Stimulated activated naive B cell treated with anti-CD40 and anti-IgM and Interleukin-4, amounts not matched to agents 10 μg/mL and 1 μg/mL and 100 μg/mL, for 72 hours (primary cell): ENCODE measurements around the gene ALK.

Source experiments
- ATAC-seq, 2 donors: fragments of 150-1000 bp; cut with Tn5 transposase; replicated peaks; 2 replicates each; pipeline ENCODE4 v1.10.0; 2021; ENCODE audit warnings: moderate library complexity in 1 of 2
- DNase-seq: peaks from one replicate; pipeline ENCODE4 v3.0.0; 2021
- H3K27ac Mint-ChIP-seq: one replicate; pipeline ENCODE4 v1.8.0; 2022; ENCODE audit warnings: mild to moderate bottlenecking, mixed read lengths
- H3K27me3 Mint-ChIP-seq, 2 donors: one replicate each; pipeline ENCODE4 v1.8.0; 2022; ENCODE audit warnings: mixed read lengths in 2 of 2
- H3K36me3 Mint-ChIP-seq, 2 donors: one replicate each; pipeline ENCODE4 v1.8.0; 2022; ENCODE audit warnings: mixed read lengths in 2 of 2, mild to moderate bottlenecking in 1 of 2
- H3K4me1 Mint-ChIP-seq, 2 donors: one replicate each; pipeline ENCODE4 v1.8.0; 2022; ENCODE audit warnings: mixed read lengths in 2 of 2, mild to moderate bottlenecking in 1 of 2
- H3K4me3 Mint-ChIP-seq, 2 donors: one replicate each; pipeline ENCODE4 v1.8.0; 2022; ENCODE audit warnings: mild to moderate bottlenecking in 2 of 2, mixed read lengths in 2 of 2, moderate library complexity in 1 of 2
- H3K9me3 Mint-ChIP-seq, 2 donors: one replicate each; pipeline ENCODE4 v1.8.0; 2022; ENCODE audit warnings: mixed read lengths in 2 of 2, mild to moderate bottlenecking in 1 of 2

The ALK gene

GRCh38 chr2:29526587-29527586, 394.5 kb downstream of the ALK start:
- Mint-ChIP-seq H3K4me1 (peaks cover 0 to 7% of the 10 kb centered on the region in 2 donors), H3K36me3 (no peaks in the 10 kb centered on the region), H3K27me3 (peaks cover 4 to 12% of the 10 kb centered on the region in 2 donors), H3K4me3 (no peak overlapping the region), H3K9me3 (peaks cover 3 to 4% of the 10 kb centered on the region in 2 donors), H3K27ac (no peak overlapping the region)
- DNase-seq (no peak), ATAC-seq (no peak)

- Mint-ChIP-seq H3K4me3 (no peak overlapping the region), H3K27me3 (peaks cover 4 to 12% of the 10 kb centered on the region in 2 donors), H3K36me3 (no peaks in the 10 kb centered on the region), H3K9me3 (peaks cover 3 to 4% of the 10 kb centered on the region in 2 donors), H3K4me1 (peaks cover 0 to 7% of the 10 kb centered on the region in 2 donors), H3K27ac (no peak overlapping the region)
- DNase-seq: no peak
- ATAC-seq: no peak
These were observed 395.5 kb downstream of the ALK start for GRCh38 chr2:29525921-29526320.

- Mint-ChIP-seq H3K4me1 (peaks cover 0 to 7% of the 10 kb centered on the region in 2 donors), H3K27me3 (peaks cover 4 to 6% of the 10 kb centered on the region in 2 donors), H3K4me3 (no peak overlapping the region), H3K27ac (no peak overlapping the region), H3K36me3 (no peaks in the 10 kb centered on the region), H3K9me3 (peaks cover 3 to 4% of the 10 kb centered on the region in 2 donors)
- DNase-seq (no peak), ATAC-seq (no peak)
These were observed 396.7 kb downstream of the ALK start for GRCh38 chr2:29524652-29525051.

- no peaks in the 10 kb centered on the region for H3K4me1 Mint-ChIP-seq
- ATAC-seq: no peak
These were observed 398.3 kb downstream of the ALK start for GRCh38 chr2:29522951-29523669.

GRCh38 chr2:29520001-29520400, 401.4 kb downstream of the ALK start:
- peaks cover 4 to 5% of the 10 kb centered on the region in 2 donors for H3K9me3 Mint-ChIP-seq
- no peaks in the 10 kb centered on the region for H3K4me1 Mint-ChIP-seq
- no peak overlapping the region for H3K27ac Mint-ChIP-seq
- no peaks in the 10 kb centered on the region for H3K36me3 Mint-ChIP-seq
- H3K4me3 Mint-ChIP-seq: no peak overlapping the region
- H3K27me3 Mint-ChIP-seq: peaks cover under 1 to 4% of the 10 kb centered on the region in 2 donors
- DNase-seq (no peak), ATAC-seq (no peak)

More at GRCh38 chr2:29522951-29523669, 398.3 kb downstream of the ALK start:
- no peaks in the 10 kb centered on the region for H3K36me3 Mint-ChIP-seq
- H3K4me3 Mint-ChIP-seq: no peak overlapping the region
- H3K9me3 Mint-ChIP-seq: peaks cover 3 to 4% of the 10 kb centered on the region in 2 donors
- H3K27ac Mint-ChIP-seq: no peak overlapping the region
- H3K27me3 Mint-ChIP-seq: no peaks in the 10 kb centered on the region
- DNase-seq: no peak

GRCh38 chr2:29519338-29519925, 402.0 kb downstream of the ALK start:
- DNase-seq (no peak), ATAC-seq (no peak)
- H3K27ac Mint-ChIP-seq: no peak overlapping the region
- H3K27me3 Mint-ChIP-seq: peaks cover 4 to 6% of the 10 kb centered on the region in 2 donors
- H3K36me3 Mint-ChIP-seq: no peaks in the 10 kb centered on the region
- H3K4me1 Mint-ChIP-seq: no peaks in the 10 kb centered on the region
- no peak overlapping the region for H3K4me3 Mint-ChIP-seq
- peaks cover 6 to 8% of the 10 kb centered on the region in 2 donors for H3K9me3 Mint-ChIP-seq

GRCh38 chr2:29518646-29519337, 402.6 kb downstream of the ALK start:
- no peak for ATAC-seq
- Mint-ChIP-seq H3K27ac (no peak overlapping the region), H3K36me3 (no peaks in the 10 kb centered on the region), H3K4me3 (no peak overlapping the region), H3K9me3 (peaks cover 6 to 7% of the 10 kb centered on the region in 2 donors), H3K4me1 (no peaks in the 10 kb centered on the region), H3K27me3 (peaks cover 4 to 8% of the 10 kb centered on the region in 2 donors)
- DNase-seq: no peak

GRCh38 chr2:29518010-29518409, 403.4 kb downstream of the ALK start:
- Mint-ChIP-seq H3K36me3 (no peaks in the 10 kb centered on the region), H3K4me3 (no peak overlapping the region), H3K9me3 (peaks cover 6 to 7% of the 10 kb centered on the region in 2 donors), H3K27ac (no peak overlapping the region), H3K27me3 (peaks cover 4 to 8% of the 10 kb centered on the region in 2 donors), H3K4me1 (no peaks in the 10 kb centered on the region)
- DNase-seq (no peak), ATAC-seq (no peak)

GRCh38 chr2:29517413-29517812, 404.0 kb downstream of the ALK start:
- DNase-seq (no peak), ATAC-seq (no peak)
- H3K9me3 Mint-ChIP-seq: peaks cover 6 to 7% of the 10 kb centered on the region in 2 donors
- H3K27me3 Mint-ChIP-seq: peaks cover 4 to 8% of the 10 kb centered on the region in 2 donors
- no peaks in the 10 kb centered on the region for H3K36me3 Mint-ChIP-seq
- no peak overlapping the region for H3K4me3 Mint-ChIP-seq
- H3K27ac Mint-ChIP-seq: no peak overlapping the region
- H3K4me1 Mint-ChIP-seq: no peaks in the 10 kb centered on the region

- peaks cover 4 to 8% of the 10 kb centered on the region in 2 donors for H3K27me3 Mint-ChIP-seq
- ATAC-seq: no peak
- no peak overlapping the region for H3K27ac Mint-ChIP-seq
- no peaks in the 10 kb centered on the region for H3K36me3 Mint-ChIP-seq
- no peak for DNase-seq
- no peak overlapping the region for H3K4me3 Mint-ChIP-seq
- peaks cover 6 to 7% of the 10 kb centered on the region in 2 donors for H3K9me3 Mint-ChIP-seq
- no peaks in the 10 kb centered on the region for H3K4me1 Mint-ChIP-seq
These were observed 404.6 kb downstream of the ALK start for GRCh38 chr2:29516767-29517166.

GRCh38 chr2:29509878-29510277, 411.5 kb downstream of the ALK start:
- DNase-seq (no peak), ATAC-seq (no peak)
- H3K27ac Mint-ChIP-seq: no peak overlapping the region
- peaks cover 14% of the 10 kb centered on the region in 2 donors for H3K9me3 Mint-ChIP-seq
- no peaks in the 10 kb centered on the region for H3K4me1 Mint-ChIP-seq
- H3K27me3 Mint-ChIP-seq: peaks cover 0 to 6% of the 10 kb centered on the region in 2 donors
- H3K36me3 Mint-ChIP-seq: peaks cover 0 to 1% of the 10 kb centered on the region in 2 donors
- H3K4me3 Mint-ChIP-seq: no peak overlapping the region

- DNase-seq (no peak), ATAC-seq (no peak)
- H3K36me3 Mint-ChIP-seq: peaks cover 0 to 1% of the 10 kb centered on the region in 2 donors
- H3K27me3 Mint-ChIP-seq: peaks cover 0 to 1% of the 10 kb centered on the region in 2 donors
- no peak overlapping the region for H3K4me3 Mint-ChIP-seq
- H3K9me3 Mint-ChIP-seq: peaks cover 10% of the 10 kb centered on the region in 2 donors
- no peaks in the 10 kb centered on the region for H3K4me1 Mint-ChIP-seq
- no peak overlapping the region for H3K27ac Mint-ChIP-seq
These were observed 412.0 kb downstream of the ALK start for GRCh38 chr2:29509397-29509796.

- Mint-ChIP-seq H3K27me3 (peaks cover 0 to 4% of the 10 kb centered on the region in 2 donors), H3K4me3 (no peak overlapping the region), H3K9me3 (peaks cover 0 to 6% of the 10 kb centered on the region in 2 donors), H3K36me3 (peaks cover 0 to 1% of the 10 kb centered on the region in 2 donors), H3K27ac (no peak overlapping the region), H3K4me1 (no peaks in the 10 kb centered on the region)
- DNase-seq (no peak), ATAC-seq (no peak)
These were observed 416.6 kb downstream of the ALK start for GRCh38 chr2:29504746-29505145.
